A549 (cell line): ENCODE measurements around the gene NXPH2. TPM values are rescaled to one million over a fixed set of nuclear protein-coding genes. Genes with fewer than 3 reads are reported as not detected.

Experiments
- ATAC-seq, 2 experiments: fragments of 200-7000 bp in 1 of 2; fragments of >200 bp in 1 of 2; cut with Nextera tagmentation in 1 of 2; cut with Tn5 transposase in 1 of 2; 3 replicates each; pipeline versions ENCODE4 v1.8.0 to v1.9.1; 2018 to 2020; ENCODE audit warnings: mild to moderate bottlenecking in 1 of 2, moderate library complexity in 1 of 2
- CTCF ChIA-PET: fragments of 300-600 bp; sonication (Branson Sonifier 250); formaldehyde crosslinking; extraction: SDS; loops from one replicate; lab custom pipeline; 2021; ENCODE audit warnings: antibody characterized with exemption, inconsistent platforms; lab: Yijun Ruan, JAX
- POLR2A ChIA-PET: fragments of 350-600 bp; formaldehyde crosslinking; extraction: SDS; loops from one replicate; lab custom pipeline; 2021; ENCODE audit warnings: antibody characterized with exemption, inconsistent platforms; lab: Yijun Ruan, JAX
- DNase-seq, 2 experiments: peaks; one replicate each; pipeline versions ENCODE4 v3.0.0 to v3.0.0-alpha.2; 2011 to 2016; ENCODE audit warnings: low read depth in 1 of 2, low spot score in 1 of 2
- FAIRE-seq: peaks from 2 replicates; lab custom pipeline; 2011; peaks lifted over from hg19 to GRCh38; lab: Jason Lieb, UNC
- H3K27ac ChIP-seq, 2 experiments: fragments of >200 bp; sonication (Bioruptor Twin); formaldehyde crosslinking; 3 replicates each; pipeline ENCODE4 v1.5.1; 2016 to 2017
- H3K4me1 ChIP-seq: fragments of >200 bp; sonication (Bioruptor Twin); formaldehyde crosslinking; 3 replicates; pipeline ENCODE4 v1.6.1; 2016
- H3K4me2 ChIP-seq: fragments of >200 bp; sonication (Bioruptor Twin); formaldehyde crosslinking; 3 replicates; pipeline ENCODE4 v1.6.1; 2016
- H3K4me3 ChIP-seq: fragments of >200 bp; sonication (Bioruptor Twin); formaldehyde crosslinking; 3 replicates; pipeline ENCODE4 v1.5.1; 2016
- H3K9me3 ChIP-seq: fragments of >200 bp; sonication (Bioruptor Twin); formaldehyde crosslinking; 3 replicates; pipeline ENCODE4 v1.6.1; 2016
- CBX2 ChIP-seq: fragments of 200-600 bp; sonication (generic); IDR thresholded peaks from 2 replicates; pipeline ENCODE4 v1.6.1; 2016; ENCODE audit warnings: low read depth, mild to moderate bottlenecking, borderline replicate concordance
- FOSL2 ChIP-seq, 2 experiments: fragments of 450-650 bp in 1 of 2; fragments of >200 bp in 1 of 2; sonication (Bioruptor Twin) in 1 of 2; formaldehyde crosslinking; IDR thresholded peaks; 2 replicates each; pipeline versions ENCODE4 v1.5.0 to v1.6.1; 2016 to 2020; ENCODE audit warnings: mild to moderate bottlenecking in 1 of 2, moderate library complexity in 1 of 2
- GATA3 ChIP-seq: IDR thresholded peaks from 2 replicates; pipeline ENCODE4 v1.6.1; 2012; ENCODE audit warnings: borderline replicate concordance
- HDAC2 ChIP-seq: fragments of 200-600 bp; sonication (generic); IDR thresholded peaks from 2 replicates; pipeline ENCODE4 v1.6.1; 2016
- HES2 ChIP-seq: fragments of >200 bp; sonication (Bioruptor Twin); formaldehyde crosslinking; IDR thresholded peaks from 2 replicates; pipeline ENCODE4 v1.6.1; 2016
- HMGXB4 ChIP-seq: fragments of 250-450 bp; sonication (Bioruptor Pico); IDR thresholded peaks from 2 replicates; pipeline ENCODE4 v1.5.0; 2021; ENCODE audit warnings: mild to moderate bottlenecking, moderate library complexity, borderline replicate concordance
- JUNB ChIP-seq: fragments of >200 bp; sonication (Bioruptor Twin); formaldehyde crosslinking; IDR thresholded peaks from 2 replicates; pipeline ENCODE4 v1.6.1; 2016
- MAFK ChIP-seq: fragments of 450-650 bp; IDR thresholded peaks from 2 replicates; pipeline ENCODE4 v1.6.1; 2014; ENCODE audit not compliant: partially characterized antibody
- MYC ChIP-seq: IDR thresholded peaks from 2 replicates; pipeline ENCODE4 v1.6.1; 2012; ENCODE audit warnings: mild to moderate bottlenecking, inconsistent platforms, low read length, improper control_type of control experiment, borderline replicate concordance
- NR3C1 ChIP-seq: fragments of >200 bp; sonication (Bioruptor Twin); formaldehyde crosslinking; IDR thresholded peaks from 3 replicates; pipeline ENCODE4 v1.6.1; 2017
- POLR2AphosphoS2 ChIP-seq: conservative IDR thresholded peaks from 2 replicates; pipeline ENCODE4 v1.6.1; 2012; ENCODE audit warnings: low read length, improper control_type of control experiment, inconsistent platforms
- RAD21 ChIP-seq, 2 experiments: fragments of >200 bp in 1 of 2; sonication (Bioruptor Twin) in 1 of 2; formaldehyde crosslinking in 1 of 2; IDR thresholded peaks in 1 of 2; conservative IDR thresholded peaks in 1 of 2; 2 replicates in 1 of 2; 3 replicates in 1 of 2; pipeline ENCODE4 v1.6.1; 2012 to 2018; ENCODE audit warnings: inconsistent platforms in 1 of 2
- RCOR1 ChIP-seq: fragments of 150-350 bp; IDR thresholded peaks from 2 replicates; pipeline ENCODE4 v1.6.1; 2014; ENCODE audit warnings: antibody characterized with exemption, low read length, low read depth
- SMC3 ChIP-seq: fragments of >200 bp; sonication (Bioruptor Twin); formaldehyde crosslinking; IDR thresholded peaks from 3 replicates; pipeline ENCODE4 v1.6.1; 2018; ENCODE audit warnings: inconsistent platforms
- ZC3H11A ChIP-seq: fragments of 450-650 bp; IDR thresholded peaks from 2 replicates; pipeline ENCODE4 v1.6.1; 2014; ENCODE audit warnings: antibody characterized with exemption, mild to moderate bottlenecking
- ZFP36 ChIP-seq: fragments of 450-650 bp; IDR thresholded peaks from 2 replicates; pipeline ENCODE4 v1.6.1; 2014; ENCODE audit warnings: borderline replicate concordance; ENCODE audit not compliant: partially characterized antibody
- WGBS: methylation state at CpG from one replicate; pipeline ENCODE4 v1.1.6; 2017; ENCODE audit errors: missing lambda C conversion rate; 5-methylcytosine and 5-hydroxymethylcytosine counted together
- polyA minus RNA-seq: library from RNA; depleted of rRNA, polyadenylated mRNA; stranded (reverse); fragments of >200 nt; gene quantifications from 2 replicates; pipeline ENCODE4 v1.2.3, GENCODE V29; 2011; rRNA and poly(A)+ RNA removed
- polyA plus RNA-seq, 4 experiments: library from polyadenylated mRNA; depleted of rRNA in 3 of 4; stranded (reverse); fragments of >200 nt; fragmentation: RNase III in 1 of 4; extraction: RNeasy Plus Mini Kit Qiagen cat#74134 plus additional on column Dnase treatment in 1 of 4; gene quantifications; 2 replicates in 3 of 4; 3 replicates in 1 of 4; pipeline ENCODE4 v1.2.3, GENCODE V29; 2011 to 2017
- TF ChIP-seq, protein P1 (sequence below): fragments of >200 bp; sonication (Bioruptor Twin); formaldehyde crosslinking; IDR thresholded peaks from 3 replicates; pipeline ENCODE4 v1.5.1; 2016
- TF ChIP-seq, protein P2 (sequence below): IDR thresholded peaks from 2 replicates; pipeline ENCODE4 v1.6.1; 2012
- TF ChIP-seq, protein P3 (sequence below): IDR thresholded peaks from 2 replicates; pipeline ENCODE4 v1.6.1; 2012; ENCODE audit warnings: low read depth, borderline replicate concordance

NXPH2 gene
- polyA plus RNA-seq (2011; rRNA removed), result not detected in 2 replicates
- 0.05 TPM in 1 of 2 replicates, not detected in the other for polyA plus RNA-seq (2012; cell fraction: cytosol; rRNA removed)
- polyA plus RNA-seq (2012; cell fraction: nucleus; rRNA removed), result not detected in 2 replicates
- polyA plus RNA-seq (2017; fragmentation: RNase III; extraction: RNeasy Plus Mini Kit Qiagen cat#74134 plus additional on column Dnase treatment), result not detected in 3 replicates
- polyA minus RNA-seq, result not detected in 2 replicates

GRCh38 chr2:138779781-138780445, at the start of gene NXPH2:
Gene NXPH2 (minus strand): TSS chr2:138780390. CDS start chr2:138780241, 149 bp downstream.
- peak within 1 kb of the TSS in 1 of 2 experiments; percentile 49; a peak in 1 of 6 replicates for H3K27ac ChIP-seq

GRCh38 chr2:138829326-138829919, 49.2 kb upstream of the NXPH2 start:
- POLR2A ChIA-PET, result no interaction called here
- CTCF ChIA-PET, result interaction anchor here (0.7 to 6.6 kb wide), 15 partner anchors 8 to 964 kb away, joined by 3 to 83 read pairs (median 5); no protein-coding TSS in a partner anchor
- no peak for FAIRE-seq
- ATAC-seq, result peak; percentile 94 to 95
- H3K27ac ChIP-seq, result no peak overlapping the region
- H3K4me1 ChIP-seq, result no peaks in the 10 kb centered on the region
- 7% methylated on average over 3 of the region's 3 CpGs for WGBS
- no peak overlapping the region for H3K4me3 ChIP-seq
- H3K9me3 ChIP-seq, result no peaks in the 10 kb centered on the region
- TF ChIP-seq, protein P1, sequence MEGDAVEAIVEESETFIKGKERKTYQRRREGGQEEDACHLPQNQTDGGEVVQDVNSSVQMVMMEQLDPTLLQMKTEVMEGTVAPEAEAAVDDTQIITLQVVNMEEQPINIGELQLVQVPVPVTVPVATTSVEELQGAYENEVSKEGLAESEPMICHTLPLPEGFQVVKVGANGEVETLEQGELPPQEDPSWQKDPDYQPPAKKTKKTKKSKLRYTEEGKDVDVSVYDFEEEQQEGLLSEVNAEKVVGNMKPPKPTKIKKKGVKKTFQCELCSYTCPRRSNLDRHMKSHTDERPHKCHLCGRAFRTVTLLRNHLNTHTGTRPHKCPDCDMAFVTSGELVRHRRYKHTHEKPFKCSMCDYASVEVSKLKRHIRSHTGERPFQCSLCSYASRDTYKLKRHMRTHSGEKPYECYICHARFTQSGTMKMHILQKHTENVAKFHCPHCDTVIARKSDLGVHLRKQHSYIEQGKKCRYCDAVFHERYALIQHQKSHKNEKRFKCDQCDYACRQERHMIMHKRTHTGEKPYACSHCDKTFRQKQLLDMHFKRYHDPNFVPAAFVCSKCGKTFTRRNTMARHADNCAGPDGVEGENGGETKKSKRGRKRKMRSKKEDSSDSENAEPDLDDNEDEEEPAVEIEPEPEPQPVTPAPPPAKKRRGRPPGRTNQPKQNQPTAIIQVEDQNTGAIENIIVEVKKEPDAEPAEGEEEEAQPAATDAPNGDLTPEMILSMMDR, result peak; percentile 62
- no peak for TF ChIP-seq NR3C1
- TF ChIP-seq SMC3, result peak; percentile 55
- peak; percentile 73 to 77 for TF ChIP-seq RAD21 (conservative IDR thresholded peaks at IDR 0.05 in 1 of 2, IDR thresholded peaks at IDR 0.05 in 1 of 2)
- TF ChIP-seq GATA3, result no peak
- TF ChIP-seq ZC3H11A, result no peak
- peak; percentile 28 to 64 for DNase-seq
- H3K4me2 ChIP-seq, result no peak overlapping the region

More at GRCh38 chr2:138779781-138780445, at the start of gene NXPH2:
- WGBS, result 24% methylated on average over 17 of the region's 58 CpGs
- peak within 1 kb of the TSS; percentile 43 for H3K4me3 ChIP-seq
- no peak for FAIRE-seq
- 0 out of 3 replicates have a peak, but pooled peaks cover 15% of the 10 kb centered on the region for H3K4me1 ChIP-seq
- POLR2A ChIA-PET, result no interaction called here
- ATAC-seq, result peak; percentile 49 to 74; a peak in 3 of 6 replicates
- CTCF ChIA-PET, result interaction anchor here (1.3 kb wide), 1 partner anchor 47 kb away, joined by 4 read pairs; no protein-coding TSS in a partner anchor
- no peaks in the 10 kb centered on the region for H3K9me3 ChIP-seq
- peak in 1 of 2 experiments; percentile 4 for DNase-seq
- TF ChIP-seq HDAC2 (0 out of 2 replicates have a peak, but pooled peaks have one; percentile 23), RAD21 (conservative IDR thresholded peaks at IDR 0.05 in 1 of 2, IDR thresholded peaks at IDR 0.05 in 1 of 2) (no peak)
- TF ChIP-seq, protein P2, sequence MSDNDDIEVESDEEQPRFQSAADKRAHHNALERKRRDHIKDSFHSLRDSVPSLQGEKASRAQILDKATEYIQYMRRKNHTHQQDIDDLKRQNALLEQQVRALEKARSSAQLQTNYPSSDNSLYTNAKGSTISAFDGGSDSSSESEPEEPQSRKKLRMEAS, result peak; percentile 66; the same call in 1 of the 2 replicates
- TF ChIP-seq, protein P3, sequence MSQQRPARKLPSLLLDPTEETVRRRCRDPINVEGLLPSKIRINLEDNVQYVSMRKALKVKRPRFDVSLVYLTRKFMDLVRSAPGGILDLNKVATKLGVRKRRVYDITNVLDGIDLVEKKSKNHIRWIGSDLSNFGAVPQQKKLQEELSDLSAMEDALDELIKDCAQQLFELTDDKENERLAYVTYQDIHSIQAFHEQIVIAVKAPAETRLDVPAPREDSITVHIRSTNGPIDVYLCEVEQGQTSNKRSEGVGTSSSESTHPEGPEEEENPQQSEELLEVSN, result peak; percentile 80
- peak within 1 kb of the TSS; percentile 94 for H3K4me2 ChIP-seq

GRCh38 chr2:138827426-138828054, 47.4 kb upstream of the NXPH2 start:
- TF ChIP-seq SMC3 (peak; percentile 81), ZFP36 (no peak), HMGXB4 (no peak), MYC (no peak), RAD21 (conservative IDR thresholded peaks at IDR 0.05 in 1 of 2, IDR thresholded peaks at IDR 0.05 in 1 of 2) (peak; percentile 82 to 83), RCOR1 (no peak), POLR2AphosphoS2 (no peak), HES2 (no peak), CBX2 (no peak), FOSL2 (IDR thresholded peaks at IDR 0.05) (no peak), FOSL2 (CRISPR knock-in tag; IDR thresholded peaks at IDR 0.05) (no peak), JUNB (no peak), MAFK (no peak)
- TF ChIP-seq, protein P1, result peak; percentile 77
- Histone ChIP-seq H3K27ac (no peak overlapping the region), H3K4me3 (no peak overlapping the region), H3K4me2 (no peak overlapping the region), H3K4me1 (no peaks in the 10 kb centered on the region), H3K9me3 (no peaks in the 10 kb centered on the region)
- ChIA-PET POLR2A (no interaction called here), CTCF (interaction anchor here (0.6 to 6.6 kb wide), 36 partner anchors 10 to 1054 kb away, joined by 3 to 83 read pairs (median 4); partner anchors contain the start of gene NXPH2)
- WGBS, result 12% methylated on average over 3 of the region's 3 CpGs
- DNase-seq (peak; percentile 30 to 74), FAIRE-seq (peak; percentile 23), ATAC-seq (peak; percentile 79 to 87; a peak in 5 of 6 replicates)
